HEK293 (cell line): ENCODE measurements around the gene VDR.

ENCODE experiments used
- CTCF ChIA-PET: fragments of 350-600 bp; formaldehyde crosslinking; extraction: SDS; loops from one replicate; lab custom pipeline; 2021; ENCODE audit warnings: antibody characterized with exemption; lab: Yijun Ruan, JAX
- POLR2A ChIA-PET: fragments of 300-600 bp; formaldehyde crosslinking; extraction: SDS; loops from one replicate; lab custom pipeline; 2020; ENCODE audit warnings: antibody characterized with exemption, inconsistent platforms; lab: Yijun Ruan, JAX
- H3K27ac ChIP-seq: fragments of 200-500 bp; sonication (Bioruptor generic); 2 replicates; pipeline ENCODE4 v1.5.1; 2014; ENCODE audit warnings: low read depth, low read length, control low read depth, inconsistent platforms; ENCODE audit errors: extremely low read depth
- H3K36me3 ChIP-seq, 2 experiments: fragments of 200-500 bp in 1 of 2; sonication (Bioruptor generic) in 1 of 2; 1 replicate in 1 of 2; 2 replicates in 1 of 2; pipeline ENCODE4 v1.5.1; 2014 to 2017; ENCODE audit warnings: inconsistent platforms in 2 of 2, low read length in 2 of 2; ENCODE audit not compliant: control insufficient read depth in 2 of 2, insufficient read depth in 1 of 2
- H3K4me1 ChIP-seq: fragments of 200-500 bp; sonication (Bioruptor generic); 2 replicates; pipeline ENCODE4 v1.5.1; 2014; ENCODE audit warnings: mild to moderate bottlenecking, low read length, inconsistent platforms; ENCODE audit not compliant: control insufficient read depth, insufficient read depth
- H3K4me3 ChIP-seq: 2 replicates; pipeline ENCODE4 v1.5.1; 2011; ENCODE audit warnings: low read depth, mild to moderate bottlenecking, control low read depth, low read length, moderate library complexity
- H3K9me3 ChIP-seq: fragments of 200-500 bp; sonication (Bioruptor generic); 2 replicates; pipeline ENCODE4 v1.5.1; 2014; ENCODE audit warnings: low read depth, low read length, inconsistent platforms; ENCODE audit not compliant: control insufficient read depth, insufficient read depth
- AEBP2 ChIP-seq: fragments of 450-650 bp; formaldehyde crosslinking; IDR thresholded peaks from 2 replicates; pipeline ENCODE4 v1.5.1; 2016; ENCODE audit warnings: missing biosample characterization, missing genetic modification characterization, borderline replicate concordance
- SCRT1 ChIP-seq: fragments of 450-650 bp; formaldehyde crosslinking; IDR thresholded peaks from 2 replicates; pipeline ENCODE4 v1.5.1; 2016; ENCODE audit warnings: missing biosample characterization, missing genetic modification characterization, borderline replicate concordance
- SCRT2 ChIP-seq: fragments of 450-650 bp; formaldehyde crosslinking; IDR thresholded peaks from 2 replicates; pipeline ENCODE4 v1.5.1; 2016; ENCODE audit warnings: missing biosample characterization, missing genetic modification characterization
- ZBTB49 ChIP-seq: fragments of 450-650 bp; formaldehyde crosslinking; IDR thresholded peaks from 2 replicates; pipeline ENCODE4 v1.5.1; 2016; ENCODE audit warnings: missing biosample characterization, missing genetic modification characterization, low read depth
- ZFHX2 ChIP-seq: fragments of 450-650 bp; formaldehyde crosslinking; conservative IDR thresholded peaks from 2 replicates; pipeline ENCODE4 v1.5.1; 2016; ENCODE audit warnings: missing biosample characterization, missing genetic modification characterization
- ZNF146 ChIP-seq: fragments of 450-650 bp; formaldehyde crosslinking; IDR thresholded peaks from 2 replicates; pipeline ENCODE4 v1.5.1; 2016; ENCODE audit warnings: missing biosample characterization, missing genetic modification characterization
- ZNF148 ChIP-seq: fragments of 450-650 bp; formaldehyde crosslinking; IDR thresholded peaks from 2 replicates; pipeline ENCODE4 v1.5.0; 2017; ENCODE audit warnings: missing biosample characterization, missing genetic modification characterization, borderline replicate concordance
- ZNF175 ChIP-seq: fragments of 450-650 bp; formaldehyde crosslinking; IDR thresholded peaks from 2 replicates; pipeline ENCODE4 v1.5.1; 2016; ENCODE audit warnings: missing biosample characterization, missing genetic modification characterization
- ZNF26 ChIP-seq: fragments of 450-650 bp; formaldehyde crosslinking; IDR thresholded peaks from 2 replicates; pipeline ENCODE4 v1.5.1; 2016; ENCODE audit warnings: missing biosample characterization, missing genetic modification characterization
- ZNF266 ChIP-seq: fragments of 450-650 bp; formaldehyde crosslinking; IDR thresholded peaks from 2 replicates; pipeline ENCODE4 v1.5.1; 2016; ENCODE audit warnings: missing biosample characterization, missing genetic modification characterization, low read depth
- ZNF280D ChIP-seq: fragments of 450-650 bp; formaldehyde crosslinking; IDR thresholded peaks from 2 replicates; pipeline ENCODE4 v1.5.1; 2016; ENCODE audit warnings: missing biosample characterization, missing genetic modification characterization
- ZNF354C ChIP-seq: fragments of 450-650 bp; formaldehyde crosslinking; IDR thresholded peaks from 2 replicates; pipeline ENCODE4 v1.5.1; 2016; ENCODE audit warnings: missing biosample characterization, missing genetic modification characterization, low read depth, borderline replicate concordance
- ZNF488 ChIP-seq: fragments of 450-650 bp; formaldehyde crosslinking; IDR thresholded peaks from 2 replicates; pipeline ENCODE4 v1.5.1; 2016; ENCODE audit warnings: missing biosample characterization, missing genetic modification characterization
- ZNF510 ChIP-seq: fragments of 450-650 bp; formaldehyde crosslinking; IDR thresholded peaks from 2 replicates; pipeline ENCODE4 v1.5.1; 2018; ENCODE audit warnings: mild to moderate bottlenecking, missing genetic modification characterization, missing biosample characterization; ENCODE audit not compliant: insufficient replicate concordance
- ZNF514 ChIP-seq: fragments of 450-650 bp; formaldehyde crosslinking; IDR thresholded peaks from 2 replicates; pipeline ENCODE4 v1.5.1; 2016; ENCODE audit warnings: missing biosample characterization, missing genetic modification characterization
- ZNF624 ChIP-seq: fragments of 450-650 bp; formaldehyde crosslinking; IDR thresholded peaks from 2 replicates; pipeline ENCODE4 v1.5.1; 2017; ENCODE audit warnings: missing biosample characterization, missing genetic modification characterization
- ZSCAN30 ChIP-seq: fragments of 450-650 bp; IDR thresholded peaks from 2 replicates; pipeline ENCODE4 v1.5.1; 2018; ENCODE audit warnings: missing biosample characterization, mild to moderate bottlenecking, missing genetic modification characterization, moderate library complexity
- ZSCAN4 ChIP-seq: fragments of 450-650 bp; formaldehyde crosslinking; IDR thresholded peaks from 2 replicates; pipeline ENCODE4 v1.5.1; 2017; ENCODE audit warnings: missing biosample characterization, missing genetic modification characterization
- ZXDB ChIP-seq: fragments of 450-650 bp; formaldehyde crosslinking; IDR thresholded peaks from 2 replicates; pipeline ENCODE4 v1.5.1; 2016; ENCODE audit warnings: missing biosample characterization, missing genetic modification characterization

The VDR gene

GRCh38 chr12:47881826-47882427 is 22.9 kb downstream of the VDR start:
- POLR2A ChIA-PET: no interaction called here
- CTCF ChIA-PET: interaction anchor here (0.9 to 1.5 kb wide), 4 partner anchors 43 to 164 kb away, joined by 3 to 5 read pairs (median 4); no protein-coding TSS in a partner anchor
- no peaks in the 10 kb centered on the region for H3K9me3 ChIP-seq
- H3K27ac ChIP-seq: no peak overlapping the region
- no peak overlapping the region for H3K4me3 ChIP-seq
- peaks cover 0 to 3% of the 10 kb centered on the region in 2 experiments; a peak in 1 of 3 replicates for H3K36me3 ChIP-seq
- no peak for TF ChIP-seq ZNF624 (tag by site-specific recombination)
- no peak for TF ChIP-seq ZXDB (tag by site-specific recombination)
- TF ChIP-seq SCRT2: no peak
- no peak for TF ChIP-seq ZNF148 (tag by site-specific recombination)
- no peak for TF ChIP-seq ZNF266 (tag by site-specific recombination)
- TF ChIP-seq ZNF175 (tag by site-specific recombination): no peak
- no peak for TF ChIP-seq ZNF514 (tag by site-specific recombination)
- no peak for TF ChIP-seq ZNF488 (tag by site-specific recombination)
- TF ChIP-seq AEBP2 (tag by site-specific recombination): no peak
- no peak for TF ChIP-seq ZNF146
- no peak for TF ChIP-seq ZBTB49 (tag by site-specific recombination)
- no peak for TF ChIP-seq ZSCAN30 (tag by site-specific recombination)
- no peak for TF ChIP-seq ZNF280D
- TF ChIP-seq ZNF354C (tag by site-specific recombination): no peak
- no peak for TF ChIP-seq ZSCAN4 (tag by site-specific recombination)
- no peak for TF ChIP-seq ZFHX2
- TF ChIP-seq ZNF510 (tag by site-specific recombination): no peak
- TF ChIP-seq SCRT1 (tag by site-specific recombination): no peak
- no peak for TF ChIP-seq ZNF26 (tag by site-specific recombination)
- no peaks in the 10 kb centered on the region for H3K4me1 ChIP-seq
